ENCODE data around the gene DOCK11. TPM values are rescaled to one million over a fixed set of nuclear protein-coding genes. Genes with fewer than 3 reads are reported as not detected.
"Not testable (repeated sequence)": the region's sequence is repeated elsewhere in the genome, so short reads cannot be mapped to it uniquely, and the experiment has no call there.

DOCK11 gene
- total RNA-seq, 1 donor from 2014 or later: 4.3 TPM

DNA sequence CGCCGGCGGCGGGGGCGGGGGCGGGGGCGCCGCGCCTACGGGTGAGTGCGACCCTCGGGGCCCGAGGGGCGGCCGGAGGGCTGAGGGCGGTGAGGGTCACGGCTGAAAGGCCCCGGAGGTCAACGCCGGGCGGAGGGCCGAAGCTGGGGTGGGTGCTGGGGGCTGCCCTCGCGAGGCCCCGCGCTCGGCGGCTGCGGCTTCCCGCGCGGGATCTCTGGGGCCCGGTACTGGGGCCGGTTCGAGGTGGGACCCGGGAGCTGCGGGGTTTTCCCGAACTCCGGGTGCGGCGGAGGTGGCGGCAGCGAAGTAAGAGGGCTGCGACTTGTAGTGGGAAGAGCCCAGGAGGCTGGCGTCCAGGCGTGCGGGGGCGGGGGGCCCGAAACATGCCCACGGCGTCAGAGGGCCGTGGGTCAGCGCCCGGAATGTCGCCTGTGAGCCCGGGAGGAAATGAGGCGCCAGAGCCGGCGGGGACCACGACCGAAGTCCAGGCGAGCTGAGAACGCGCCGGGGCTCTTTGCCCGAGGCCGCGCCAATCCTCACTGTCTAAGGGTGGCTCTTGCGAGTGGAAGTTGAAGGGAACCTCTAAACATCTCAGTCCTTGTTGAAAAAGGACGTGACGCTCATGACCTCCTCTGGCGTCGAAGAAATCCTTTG is 232.2 kb downstream of the DOCK11 start:
- H3K4me3 ChIP-seq (ENCODE audit: low read depth, low read length): peak overlapping the region; percentile 68
- no peak for DNase-seq (ENCODE audit: low read depth)
- TF ChIP-seq, protein P1, sequence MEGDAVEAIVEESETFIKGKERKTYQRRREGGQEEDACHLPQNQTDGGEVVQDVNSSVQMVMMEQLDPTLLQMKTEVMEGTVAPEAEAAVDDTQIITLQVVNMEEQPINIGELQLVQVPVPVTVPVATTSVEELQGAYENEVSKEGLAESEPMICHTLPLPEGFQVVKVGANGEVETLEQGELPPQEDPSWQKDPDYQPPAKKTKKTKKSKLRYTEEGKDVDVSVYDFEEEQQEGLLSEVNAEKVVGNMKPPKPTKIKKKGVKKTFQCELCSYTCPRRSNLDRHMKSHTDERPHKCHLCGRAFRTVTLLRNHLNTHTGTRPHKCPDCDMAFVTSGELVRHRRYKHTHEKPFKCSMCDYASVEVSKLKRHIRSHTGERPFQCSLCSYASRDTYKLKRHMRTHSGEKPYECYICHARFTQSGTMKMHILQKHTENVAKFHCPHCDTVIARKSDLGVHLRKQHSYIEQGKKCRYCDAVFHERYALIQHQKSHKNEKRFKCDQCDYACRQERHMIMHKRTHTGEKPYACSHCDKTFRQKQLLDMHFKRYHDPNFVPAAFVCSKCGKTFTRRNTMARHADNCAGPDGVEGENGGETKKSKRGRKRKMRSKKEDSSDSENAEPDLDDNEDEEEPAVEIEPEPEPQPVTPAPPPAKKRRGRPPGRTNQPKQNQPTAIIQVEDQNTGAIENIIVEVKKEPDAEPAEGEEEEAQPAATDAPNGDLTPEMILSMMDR (conservative IDR thresholded peaks at IDR 0.05; ENCODE audit: low read depth, low read length): no peak

DNA sequence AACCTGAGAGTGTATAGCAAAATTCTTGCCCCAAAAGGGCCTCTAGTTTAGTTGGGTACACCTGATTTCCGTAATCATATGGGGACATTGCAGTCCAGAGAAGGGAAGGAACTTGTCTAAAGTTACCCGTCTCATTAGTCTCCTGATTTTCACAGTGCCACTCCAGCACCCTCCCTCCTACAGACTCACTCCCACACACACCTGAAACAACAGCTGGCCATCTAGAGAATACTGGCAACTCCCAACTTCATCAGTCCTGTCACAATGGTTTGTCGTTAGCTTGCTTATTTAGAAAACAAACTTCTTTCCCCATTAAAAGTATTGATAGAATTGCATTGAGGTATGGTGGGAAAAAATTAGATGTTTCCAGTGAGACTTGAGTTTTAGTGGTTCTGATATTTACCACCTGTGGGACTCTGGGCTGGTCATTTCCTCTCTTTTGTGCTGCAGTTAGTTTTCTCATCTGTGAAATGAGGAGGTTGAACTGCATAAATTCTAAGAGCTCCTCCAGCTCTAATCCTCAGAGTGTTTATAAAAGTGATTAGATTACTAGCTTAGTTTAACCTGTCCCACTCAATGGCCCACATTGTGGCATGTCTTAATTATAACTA is 233.5 kb downstream of the DOCK11 start:
- TF ChIP-seq, protein P1 (conservative IDR thresholded peaks at IDR 0.05; ENCODE audit: low read depth, low read length): no peak
- H3K4me3 ChIP-seq (ENCODE audit: low read depth, low read length): peak overlapping the region; percentile 68
- no peak for DNase-seq (ENCODE audit: low read depth)

DNA sequence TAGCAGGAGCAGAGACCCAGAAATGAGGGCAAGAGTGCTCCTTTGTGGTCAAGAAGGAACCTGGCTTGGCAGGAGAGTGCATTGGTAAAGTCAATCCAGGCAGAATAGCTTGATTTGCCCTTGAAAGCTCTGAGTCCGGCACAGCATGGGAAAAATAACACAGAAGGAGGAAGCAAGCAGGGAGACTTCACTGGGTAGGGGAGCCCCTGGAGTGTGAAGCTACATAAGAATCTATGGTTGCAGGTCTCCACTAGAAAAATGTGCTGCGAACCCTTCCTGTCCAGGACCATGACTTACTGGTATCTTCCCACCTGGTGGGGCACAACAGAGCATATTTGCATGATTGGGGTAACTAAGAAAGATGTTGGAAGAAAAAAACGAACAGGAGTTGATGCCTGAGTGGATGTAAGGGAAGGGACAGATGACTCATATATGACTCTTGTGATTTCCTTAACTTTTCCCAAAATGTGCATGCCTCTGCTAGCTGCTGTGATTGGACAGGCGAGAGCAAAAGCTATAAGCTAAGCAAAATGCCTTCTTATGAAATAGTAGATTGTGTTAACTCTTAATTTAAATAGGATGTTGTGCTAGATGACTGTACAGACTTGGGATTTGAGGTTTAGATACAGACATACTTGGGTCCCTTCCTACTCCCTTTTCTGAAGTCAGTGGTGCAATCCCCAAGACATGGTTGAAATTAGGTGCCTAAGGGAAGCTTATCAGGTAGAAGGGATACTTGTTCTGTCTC is 235.1 kb downstream of the DOCK11 start:
- no peak overlapping the region for H3K4me3 ChIP-seq (ENCODE audit: low read depth, low read length)
- TF ChIP-seq, protein P1 (conservative IDR thresholded peaks at IDR 0.05; ENCODE audit: low read depth, low read length): no peak
- DNase-seq (ENCODE audit: low read depth): no peak

DNA sequence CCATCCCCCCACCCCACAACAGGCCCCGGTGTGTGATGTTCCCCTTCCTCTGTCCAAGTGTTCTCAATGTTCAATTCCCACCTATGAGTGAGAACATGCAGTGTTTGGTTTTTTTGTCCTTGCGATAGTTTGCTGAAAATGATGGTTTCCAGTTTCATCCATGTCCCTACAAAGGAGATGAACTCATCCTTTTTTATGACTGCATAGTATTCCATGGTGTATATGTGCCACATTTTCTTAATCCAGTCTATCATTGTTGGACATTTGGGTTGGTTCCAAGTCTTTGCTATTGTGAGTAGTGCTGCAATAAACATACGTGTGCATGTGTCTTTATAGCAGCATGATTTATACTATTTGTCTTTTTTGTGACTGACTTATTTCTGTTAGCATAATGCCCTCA is 236.9 kb downstream of the DOCK11 start:
- not testable (repeated sequence) for DNase-seq (ENCODE audit: low read depth); H3K4me3 ChIP-seq (ENCODE audit: low read depth, low read length)

DNA sequence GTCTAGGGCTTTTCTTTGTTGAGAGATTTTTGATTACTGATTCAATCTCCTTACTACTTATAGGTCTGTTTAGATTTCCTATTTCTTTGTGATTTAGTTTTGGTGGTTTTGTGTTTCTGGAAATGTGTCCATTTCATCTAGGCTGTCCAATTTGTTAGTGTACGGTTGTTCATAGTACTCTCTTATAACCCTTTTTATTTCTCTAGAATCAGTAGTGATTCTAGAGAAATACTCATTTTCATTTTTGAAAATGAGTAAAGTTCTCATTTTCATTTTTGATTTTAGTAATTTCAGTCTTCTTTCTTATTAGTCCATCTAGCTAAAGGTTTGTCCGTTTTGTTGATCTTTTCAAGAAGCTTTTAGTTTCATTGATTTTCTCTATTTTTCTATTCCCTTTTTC is 239.3 kb downstream of the DOCK11 start:
- DNase-seq (ENCODE audit: low read depth): no peak
- H3K4me3 ChIP-seq (ENCODE audit: low read depth, low read length): no peak overlapping the region
- TF ChIP-seq, protein P1 (conservative IDR thresholded peaks at IDR 0.05; ENCODE audit: low read depth, low read length): no peak

Other genes with a start within 250 kb of the DOCK11 start
- 8.1 and 13.7 TPM in 2 replicates for gene WDR44, start 149.7 kb upstream of the DOCK11 start, total RNA-seq
- 21.2 and 34.0 TPM in 2 replicates for gene IL13RA1, start 231.8 kb downstream of the DOCK11 start, total RNA-seq